KOPT-K1 (cell line): Measurements from ENCODE around the gene BDH1.

ENCODE experiments used
- H3K27ac ChIP-seq: fragments of 200-600 bp; sonication (generic); 2 replicates; pipeline ENCODE4 v1.5.1; 2016; ENCODE audit warnings: antibody characterized with exemption, mild to moderate bottlenecking, low read depth, low read length; ENCODE audit not compliant: poor library complexity, severe bottlenecking
- H3K36me3 ChIP-seq: fragments of 200-600 bp; sonication (generic); 2 replicates; pipeline ENCODE4 v1.5.1; 2017; ENCODE audit warnings: antibody characterized with exemption, mild to moderate bottlenecking, low read length, moderate library complexity; ENCODE audit not compliant: insufficient read depth
- H3K9me3 ChIP-seq: fragments of 200-600 bp; sonication (generic); 2 replicates; pipeline ENCODE4 v1.5.1; 2017; ENCODE audit warnings: antibody characterized with exemption, low read length, mild to moderate bottlenecking; ENCODE audit not compliant: insufficient read depth, poor library complexity, severe bottlenecking

Gene BDH1

GRCh38 chr3:197511853-197512635 lies 43.7 kb downstream of the BDH1 start:
- H3K9me3 ChIP-seq = no peaks in the 10 kb centered on the region
- H3K36me3 ChIP-seq = peaks cover 67% of the 10 kb centered on the region
- no peak overlapping the region for H3K27ac ChIP-seq

GRCh38 chr3:197511130-197511529 lies 44.6 kb downstream of the BDH1 start:
- H3K27ac ChIP-seq = no peak overlapping the region
- no peaks in the 10 kb centered on the region for H3K9me3 ChIP-seq
- H3K36me3 ChIP-seq = peaks cover 58% of the 10 kb centered on the region

GRCh38 chr3:197510642-197511018 lies 45.1 kb downstream of the BDH1 start:
- no peak overlapping the region for H3K27ac ChIP-seq
- H3K36me3 ChIP-seq = peaks cover 53% of the 10 kb centered on the region
- H3K9me3 ChIP-seq = no peaks in the 10 kb centered on the region

- peaks cover 38% of the 10 kb centered on the region for H3K36me3 ChIP-seq
- H3K27ac ChIP-seq = no peak overlapping the region
- no peaks in the 10 kb centered on the region for H3K9me3 ChIP-seq
These were observed 46.6 kb downstream of the BDH1 start for GRCh38 chr3:197508924-197509775.

GRCh38 chr3:197508461-197508860 lies 47.3 kb downstream of the BDH1 start:
- Histone ChIP-seq H3K9me3 (no peaks in the 10 kb centered on the region), H3K27ac (no peak overlapping the region), H3K36me3 (peaks cover 31% of the 10 kb centered on the region)

GRCh38 chr3:197508051-197508451 lies 47.7 kb downstream of the BDH1 start:
- Histone ChIP-seq H3K27ac (no peak overlapping the region), H3K9me3 (no peaks in the 10 kb centered on the region), H3K36me3 (peaks cover 27% of the 10 kb centered on the region)

- Histone ChIP-seq H3K27ac (no peak overlapping the region), H3K9me3 (no peaks in the 10 kb centered on the region), H3K36me3 (peaks cover 22% of the 10 kb centered on the region)
These were observed 48.2 kb downstream of the BDH1 start for GRCh38 chr3:197507541-197507940.

- H3K27ac ChIP-seq = no peak overlapping the region
These were observed 48.7 kb downstream of the BDH1 start for GRCh38 chr3:197507081-197507480.

GRCh38 chr3:197505796-197506548 lies 49.8 kb downstream of the BDH1 start:
- H3K36me3 ChIP-seq = peaks cover 6% of the 10 kb centered on the region; the same call in 1 of the 2 replicates
- H3K9me3 ChIP-seq = no peaks in the 10 kb centered on the region
- H3K27ac ChIP-seq = no peak overlapping the region

More at GRCh38 chr3:197507081-197507480, 48.7 kb downstream of the BDH1 start:
- peaks cover 17% of the 10 kb centered on the region for H3K36me3 ChIP-seq
- H3K9me3 ChIP-seq = no peaks in the 10 kb centered on the region

- no peaks in the 10 kb centered on the region for H3K9me3 ChIP-seq
- H3K36me3 ChIP-seq = no peaks in the 10 kb centered on the region
- no peak overlapping the region for H3K27ac ChIP-seq
These were observed 51.1 kb downstream of the BDH1 start for GRCh38 chr3:197504641-197505121.

GRCh38 chr3:197504229-197504628 lies 51.5 kb downstream of the BDH1 start:
- H3K9me3 ChIP-seq = no peaks in the 10 kb centered on the region
- H3K27ac ChIP-seq = no peak overlapping the region

GRCh38 chr3:197503652-197504051 lies 52.1 kb downstream of the BDH1 start:
- H3K36me3 ChIP-seq = no peaks in the 10 kb centered on the region
- H3K9me3 ChIP-seq = no peaks in the 10 kb centered on the region
- no peak overlapping the region for H3K27ac ChIP-seq

More at GRCh38 chr3:197504229-197504628, 51.5 kb downstream of the BDH1 start:
- no peaks in the 10 kb centered on the region for H3K36me3 ChIP-seq

GRCh38 chr3:197501879-197502620 lies 53.7 kb downstream of the BDH1 start:
- no peak overlapping the region for H3K27ac ChIP-seq
- H3K9me3 ChIP-seq = no peaks in the 10 kb centered on the region

GRCh38 chr3:197501496-197501878 lies 54.3 kb downstream of the BDH1 start:
- H3K36me3 ChIP-seq = no peaks in the 10 kb centered on the region
- no peak overlapping the region for H3K27ac ChIP-seq
- H3K9me3 ChIP-seq = no peaks in the 10 kb centered on the region

More at GRCh38 chr3:197501879-197502620, 53.7 kb downstream of the BDH1 start:
- no peaks in the 10 kb centered on the region for H3K36me3 ChIP-seq
